Stimulated activated CD8-positive, alpha-beta memory T cell treated with anti-CD3 and anti-CD28 coated beads, Interleukin-7, amount 100 ng/mL, for 1 hour (primary cell): ENCODE measurements around the gene DELE1.
"Not testable (repeated sequence)": the region's sequence is repeated elsewhere in the genome, so short reads cannot be mapped to it uniquely, and the experiment has no call there.

Experiments used
- DNase-seq, 2 donors: peaks; one replicate each; pipeline ENCODE4 v3.0.0-alpha.2; 2020; ENCODE audit warnings: low read depth in 2 of 2

The DELE1 gene

GRCh38 chr5:141922827-141923447 is 734 bp upstream of the DELE1 start:
- DNase-seq: not testable (repeated sequence)

GRCh38 chr5:141926434-141926833 is 2.8 kb downstream of the DELE1 start:
- DNase-seq: no peak

GRCh38 chr5:141928051-141928450 is 4.4 kb downstream of the DELE1 start:
- no peak for DNase-seq

- DNase-seq: no peak
Measured at GRCh38 chr5:141929398-141930058, 5.9 kb downstream of the DELE1 start.

- DNase-seq: no peak
Measured at GRCh38 chr5:141931694-141932093, 8.0 kb downstream of the DELE1 start.

- DNase-seq: no peak
Measured at GRCh38 chr5:141933151-141933550, 9.5 kb downstream of the DELE1 start.

GRCh38 chr5:141934099-141934844 is 10.6 kb downstream of the DELE1 start:
- no peak for DNase-seq

GRCh38 chr5:141935538-141935937 is 11.9 kb downstream of the DELE1 start:
- no peak for DNase-seq

GRCh38 chr5:141940695-141941271 is 17.1 kb downstream of the DELE1 start:
- no peak for DNase-seq

GRCh38 chr5:141941307-141941706 is 17.6 kb downstream of the DELE1 start:
- no peak for DNase-seq

GRCh38 chr5:141941779-141942178 is 18.1 kb downstream of the DELE1 start:
- no peak for DNase-seq

GRCh38 chr5:141942185-141942857 is 18.6 kb downstream of the DELE1 start:
- no peak for DNase-seq

- no peak for DNase-seq
Measured at GRCh38 chr5:141944076-141944475, 20.4 kb downstream of the DELE1 start.

GRCh38 chr5:141945511-141946051 is 21.9 kb downstream of the DELE1 start:
- no peak for DNase-seq

- DNase-seq: no peak
Measured at GRCh38 chr5:141947316-141947715, 23.6 kb downstream of the DELE1 start.

- no peak for DNase-seq
Measured at GRCh38 chr5:141948812-141949211, 25.1 kb downstream of the DELE1 start.

GRCh38 chr5:141949511-141949910 is 25.8 kb downstream of the DELE1 start:
- no peak for DNase-seq

- no peak for DNase-seq
Measured at GRCh38 chr5:141950207-141951005, 26.7 kb downstream of the DELE1 start.

GRCh38 chr5:141951332-141951781 is 27.7 kb downstream of the DELE1 start:
- no peak for DNase-seq

GRCh38 chr5:141952020-141952419 is 28.3 kb downstream of the DELE1 start:
- DNase-seq: no peak

GRCh38 chr5:141954194-141954593 is 30.5 kb downstream of the DELE1 start:
- DNase-seq: no peak
